ENCODE data around the gene ADAMTSL2. TPM values are rescaled to one million over a fixed set of nuclear protein-coding genes. Genes with fewer than 3 reads are reported as not detected.

The ADAMTSL2 gene
- polyA plus RNA-seq, 2 of the 4 experiments (the other 2 are of a cell fraction), result not detected

DNA sequence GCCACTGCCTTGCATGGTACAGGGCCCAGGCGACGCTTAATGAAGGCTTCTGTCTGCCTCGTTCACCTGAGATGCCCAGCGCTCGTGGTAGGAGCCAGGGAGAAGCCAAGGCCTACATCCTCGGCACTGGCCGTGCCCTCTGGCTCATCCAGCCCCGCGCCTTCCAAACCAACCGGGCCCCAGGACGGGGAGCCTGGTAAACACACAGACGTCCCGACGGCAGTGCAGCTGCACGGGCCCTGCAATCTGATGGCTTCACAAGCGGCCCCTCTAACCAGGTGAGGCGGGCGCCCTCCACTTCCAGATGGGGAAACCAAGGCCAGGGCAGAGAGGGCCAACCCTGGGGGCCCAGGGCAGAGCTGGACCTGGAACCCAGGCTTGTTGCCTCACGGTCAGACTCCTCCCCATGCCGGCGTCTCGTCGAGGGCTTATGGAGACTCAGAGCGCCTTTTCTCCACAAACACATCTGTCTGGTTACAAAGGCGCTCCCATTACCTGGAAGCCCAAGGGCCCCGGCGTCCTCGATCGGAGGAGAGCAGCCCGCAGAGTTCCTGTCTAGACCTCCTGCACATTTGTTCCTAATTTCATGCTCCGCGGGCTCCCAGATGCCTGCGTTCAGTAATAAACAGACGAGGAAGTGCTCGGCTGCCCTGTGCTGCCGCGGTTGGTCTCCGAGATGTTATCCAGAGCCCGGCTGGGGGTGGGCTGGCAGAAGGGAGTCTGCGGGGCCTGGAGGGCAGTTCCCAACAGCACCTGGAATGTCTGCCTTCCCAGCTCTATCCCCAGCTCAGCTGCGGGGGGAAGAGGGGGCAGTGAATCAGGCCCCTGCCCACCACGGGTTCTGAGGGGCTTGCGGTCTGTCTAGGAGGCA is 51.2 kb downstream of the ADAMTSL2 start:
- DNase-seq (ENCODE audit: low read depth in 1 of 2, low spot score in 1 of 2) (no peak), FAIRE-seq (no peak), ATAC-seq (no peak)
- Histone ChIP-seq H3K27ac (no peak overlapping the region), H3K9me3 (0 out of 3 replicates have a peak, but pooled peaks cover 9% of the 10 kb centered on the region), H3K4me2 (no peak overlapping the region), H3K4me3 (no peak overlapping the region), H3K4me1 (no peaks in the 10 kb centered on the region)
- 71% methylated on average over 30 of the region's 43 CpGs for WGBS (ENCODE audit: missing lambda C conversion rate)
- ChIA-PET CTCF (interaction anchor here (1.4 to 1.5 kb wide), 2 partner anchors 87 to 141 kb away, joined by 3 read pairs; no protein-coding TSS in a partner anchor), POLR2A (no interaction called here)
- no peak for TF ChIP-seq TP53 (CRISPR knock-in tag; IDR thresholded peaks at IDR 0.05)
- TF ChIP-seq MYC (IDR thresholded peaks at IDR 0.05; ENCODE audit: borderline replicate concordance, low read length), result no peak
- TF ChIP-seq PHF8 (IDR thresholded peaks at IDR 0.05; ENCODE audit: borderline replicate concordance, low read depth), result no peak
- TF ChIP-seq CHD4 (IDR thresholded peaks at IDR 0.05; ENCODE audit: borderline replicate concordance), result no peak
- no peak for TF ChIP-seq KDM1A (IDR thresholded peaks at IDR 0.05; ENCODE audit: low read depth)
- no peak for TF ChIP-seq EP300 (IDR thresholded peaks at IDR 0.05)
- TF ChIP-seq MAX (IDR thresholded peaks at IDR 0.05), result no peak
- TF ChIP-seq ZFP36 (IDR thresholded peaks at IDR 0.05; ENCODE audit: borderline replicate concordance, partially characterized antibody), result no peak
- TF ChIP-seq NPAS2 (CRISPR knock-in tag; IDR thresholded peaks at IDR 0.05; ENCODE audit: borderline replicate concordance), result no peak
- no peak for TF ChIP-seq POLR2AphosphoS2 (conservative IDR thresholded peaks at IDR 0.05; ENCODE audit: low read length)
- no peak for TF ChIP-seq SREBF2 (IDR thresholded peaks at IDR 0.05)
- TF ChIP-seq, protein P1, sequence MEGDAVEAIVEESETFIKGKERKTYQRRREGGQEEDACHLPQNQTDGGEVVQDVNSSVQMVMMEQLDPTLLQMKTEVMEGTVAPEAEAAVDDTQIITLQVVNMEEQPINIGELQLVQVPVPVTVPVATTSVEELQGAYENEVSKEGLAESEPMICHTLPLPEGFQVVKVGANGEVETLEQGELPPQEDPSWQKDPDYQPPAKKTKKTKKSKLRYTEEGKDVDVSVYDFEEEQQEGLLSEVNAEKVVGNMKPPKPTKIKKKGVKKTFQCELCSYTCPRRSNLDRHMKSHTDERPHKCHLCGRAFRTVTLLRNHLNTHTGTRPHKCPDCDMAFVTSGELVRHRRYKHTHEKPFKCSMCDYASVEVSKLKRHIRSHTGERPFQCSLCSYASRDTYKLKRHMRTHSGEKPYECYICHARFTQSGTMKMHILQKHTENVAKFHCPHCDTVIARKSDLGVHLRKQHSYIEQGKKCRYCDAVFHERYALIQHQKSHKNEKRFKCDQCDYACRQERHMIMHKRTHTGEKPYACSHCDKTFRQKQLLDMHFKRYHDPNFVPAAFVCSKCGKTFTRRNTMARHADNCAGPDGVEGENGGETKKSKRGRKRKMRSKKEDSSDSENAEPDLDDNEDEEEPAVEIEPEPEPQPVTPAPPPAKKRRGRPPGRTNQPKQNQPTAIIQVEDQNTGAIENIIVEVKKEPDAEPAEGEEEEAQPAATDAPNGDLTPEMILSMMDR (IDR thresholded peaks at IDR 0.05), result no peak
- no peak for TF ChIP-seq SMC3 (IDR thresholded peaks at IDR 0.05)
- TF ChIP-seq, protein P2, sequence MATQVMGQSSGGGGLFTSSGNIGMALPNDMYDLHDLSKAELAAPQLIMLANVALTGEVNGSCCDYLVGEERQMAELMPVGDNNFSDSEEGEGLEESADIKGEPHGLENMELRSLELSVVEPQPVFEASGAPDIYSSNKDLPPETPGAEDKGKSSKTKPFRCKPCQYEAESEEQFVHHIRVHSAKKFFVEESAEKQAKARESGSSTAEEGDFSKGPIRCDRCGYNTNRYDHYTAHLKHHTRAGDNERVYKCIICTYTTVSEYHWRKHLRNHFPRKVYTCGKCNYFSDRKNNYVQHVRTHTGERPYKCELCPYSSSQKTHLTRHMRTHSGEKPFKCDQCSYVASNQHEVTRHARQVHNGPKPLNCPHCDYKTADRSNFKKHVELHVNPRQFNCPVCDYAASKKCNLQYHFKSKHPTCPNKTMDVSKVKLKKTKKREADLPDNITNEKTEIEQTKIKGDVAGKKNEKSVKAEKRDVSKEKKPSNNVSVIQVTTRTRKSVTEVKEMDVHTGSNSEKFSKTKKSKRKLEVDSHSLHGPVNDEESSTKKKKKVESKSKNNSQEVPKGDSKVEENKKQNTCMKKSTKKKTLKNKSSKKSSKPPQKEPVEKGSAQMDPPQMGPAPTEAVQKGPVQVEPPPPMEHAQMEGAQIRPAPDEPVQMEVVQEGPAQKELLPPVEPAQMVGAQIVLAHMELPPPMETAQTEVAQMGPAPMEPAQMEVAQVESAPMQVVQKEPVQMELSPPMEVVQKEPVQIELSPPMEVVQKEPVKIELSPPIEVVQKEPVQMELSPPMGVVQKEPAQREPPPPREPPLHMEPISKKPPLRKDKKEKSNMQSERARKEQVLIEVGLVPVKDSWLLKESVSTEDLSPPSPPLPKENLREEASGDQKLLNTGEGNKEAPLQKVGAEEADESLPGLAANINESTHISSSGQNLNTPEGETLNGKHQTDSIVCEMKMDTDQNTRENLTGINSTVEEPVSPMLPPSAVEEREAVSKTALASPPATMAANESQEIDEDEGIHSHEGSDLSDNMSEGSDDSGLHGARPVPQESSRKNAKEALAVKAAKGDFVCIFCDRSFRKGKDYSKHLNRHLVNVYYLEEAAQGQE (IDR thresholded peaks at IDR 0.05), result no peak
- TF ChIP-seq, protein P3, sequence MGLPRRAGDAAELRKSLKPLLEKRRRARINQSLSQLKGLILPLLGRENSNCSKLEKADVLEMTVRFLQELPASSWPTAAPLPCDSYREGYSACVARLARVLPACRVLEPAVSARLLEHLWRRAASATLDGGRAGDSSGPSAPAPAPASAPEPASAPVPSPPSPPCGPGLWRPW (IDR thresholded peaks at IDR 0.05), result no peak

DNA sequence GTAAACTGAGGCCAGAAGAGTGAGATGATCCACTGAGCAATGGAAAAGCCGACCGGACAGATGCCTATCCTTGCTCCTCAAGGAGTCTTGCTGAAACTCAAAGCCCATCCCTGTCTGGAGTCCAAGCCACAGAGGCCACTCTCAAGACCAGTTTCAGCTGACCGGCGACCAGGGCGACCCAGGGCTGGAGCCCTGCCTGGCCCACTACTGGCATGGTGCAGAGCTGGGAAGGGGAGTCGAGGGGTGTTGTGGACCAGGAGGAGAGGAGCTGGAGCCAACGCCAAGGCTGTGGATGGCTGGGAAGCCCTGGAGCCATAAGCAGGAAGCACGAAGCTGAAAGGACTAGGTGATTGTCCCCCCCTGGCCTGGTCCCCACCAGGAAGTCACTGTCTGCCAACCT is 52.5 kb downstream of the ADAMTSL2 start:
- Histone ChIP-seq H3K27ac (no peak overlapping the region), H3K9me3 (0 out of 3 replicates have a peak, but pooled peaks cover 9% of the 10 kb centered on the region), H3K4me3 (no peak overlapping the region), H3K4me2 (no peak overlapping the region), H3K4me1 (no peaks in the 10 kb centered on the region)
- ChIA-PET CTCF (interaction anchor here (0.6 to 1.4 kb wide), 2 partner anchors 139 to 149 kb away, joined by 3 to 5 read pairs; no protein-coding TSS in a partner anchor), POLR2A (no interaction called here)
- no peak for ATAC-seq
- TF ChIP-seq POLR2A (IDR thresholded peaks at IDR 0.05; ENCODE audit: low read length), result no peak
- no peak for FAIRE-seq
- DNase-seq (ENCODE audit: low read depth in 1 of 2, low spot score in 1 of 2), result no peak
- WGBS (ENCODE audit: missing lambda C conversion rate), result 50% methylated on average over 8 of the region's 8 CpGs
